ENCODE data around the gene KAT6B.

GRCh38 chr10:74797550-74797949 lies 28.9 kb upstream of the KAT6B start:
- no peak for TF ChIP-seq CTCF (IDR thresholded peaks at IDR 0.05)
- TF ChIP-seq POLR2A (IDR thresholded peaks at IDR 0.05), result no peak
- no peak for TF ChIP-seq POLR2AphosphoS5 (IDR thresholded peaks at IDR 0.05; ENCODE audit: insufficient read depth in 1 of 2, low read depth in 1 of 2)

All from vagina (tissue), 2 donors.